Coronary artery (tissue), 2 donors: ENCODE results near the gene CALHM2.

ENCODE experiments used
- DNase-seq: peaks from one replicate; pipeline ENCODE4 v3.0.0-alpha.2; 2017; ENCODE audit warnings: low spot score
- H3K27ac ChIP-seq, 2 donors: fragments of 200-600 bp; sonication (generic); one replicate each; pipeline ENCODE4 v1.5.1; 2016 to 2019
- H3K4me3 ChIP-seq: fragments of 200-600 bp; sonication (generic); 2 replicates; pipeline ENCODE4 v1.5.1; 2016; ENCODE audit warnings: mild to moderate bottlenecking, moderate library complexity
- CTCF ChIP-seq: fragments of 200-600 bp; sonication (generic); IDR thresholded peaks from one replicate; pipeline ENCODE4 v1.5.1; 2019; ENCODE audit warnings: antibody characterized with exemption

CALHM2 gene

DNA sequence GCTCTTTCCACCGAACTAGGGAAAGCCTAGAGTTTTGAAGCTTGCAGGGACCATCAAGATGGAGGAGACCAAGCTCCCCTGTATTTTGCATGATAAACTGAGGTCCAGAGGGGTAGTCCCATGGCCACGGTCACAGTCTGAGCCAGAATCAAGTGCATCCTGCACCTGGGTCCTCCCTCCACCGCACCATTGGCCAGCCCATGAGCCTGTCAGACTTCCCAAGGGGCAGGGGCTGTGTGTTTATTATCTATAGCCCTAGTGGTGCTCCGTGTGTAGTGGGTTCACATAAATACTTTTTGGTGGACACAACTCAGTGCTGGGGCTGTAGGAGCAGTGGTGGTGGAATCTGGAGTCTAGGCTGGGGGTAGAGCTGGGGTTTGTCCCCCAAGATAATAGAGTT, 23.3 kb upstream of the CALHM2 start:
- TF ChIP-seq CTCF: no peak
- Histone ChIP-seq H3K4me3 (no peak overlapping the region), H3K27ac (no peak overlapping the region)
- no peak for DNase-seq

GRCh38 chr10:103474077-103474476, 21.9 kb upstream of the CALHM2 start:
- DNase-seq: no peak
- no peak overlapping the region for H3K4me3 ChIP-seq
- TF ChIP-seq CTCF: no peak
- no peak overlapping the region for H3K27ac ChIP-seq

DNA sequence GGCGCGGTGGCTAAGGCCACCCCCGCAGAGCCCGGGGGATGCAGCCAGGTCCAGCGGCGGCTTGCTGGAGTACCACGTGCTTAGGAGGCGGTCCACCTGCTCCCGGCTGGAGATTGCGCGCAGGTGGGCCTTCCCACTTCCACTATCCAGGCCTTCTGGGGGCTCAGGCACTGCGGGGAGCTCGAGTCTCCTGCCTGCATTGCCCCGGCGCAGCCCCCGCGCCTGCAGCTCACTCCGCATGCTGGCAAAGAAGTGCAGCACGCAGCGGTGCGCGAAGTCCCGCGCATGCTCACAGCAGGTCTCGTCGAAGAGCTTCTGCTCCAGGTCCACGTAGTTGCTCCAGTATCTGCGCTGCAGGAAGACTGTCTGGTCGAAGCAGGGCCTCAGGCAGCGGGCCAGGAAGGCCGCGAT, 21.1 kb upstream of the CALHM2 start:
- no peak for TF ChIP-seq CTCF
- Histone ChIP-seq H3K4me3 (no peak overlapping the region), H3K27ac (no peak overlapping the region)
- no peak for DNase-seq

- Histone ChIP-seq H3K27ac (peak overlapping the region in 1 of 2 donors; percentile 65), H3K4me3 (no peak overlapping the region)
- TF ChIP-seq CTCF: no peak
- no peak for DNase-seq
These were observed 19.8 kb upstream of the CALHM2 start for GRCh38 chr10:103472005-103472404.

DNA sequence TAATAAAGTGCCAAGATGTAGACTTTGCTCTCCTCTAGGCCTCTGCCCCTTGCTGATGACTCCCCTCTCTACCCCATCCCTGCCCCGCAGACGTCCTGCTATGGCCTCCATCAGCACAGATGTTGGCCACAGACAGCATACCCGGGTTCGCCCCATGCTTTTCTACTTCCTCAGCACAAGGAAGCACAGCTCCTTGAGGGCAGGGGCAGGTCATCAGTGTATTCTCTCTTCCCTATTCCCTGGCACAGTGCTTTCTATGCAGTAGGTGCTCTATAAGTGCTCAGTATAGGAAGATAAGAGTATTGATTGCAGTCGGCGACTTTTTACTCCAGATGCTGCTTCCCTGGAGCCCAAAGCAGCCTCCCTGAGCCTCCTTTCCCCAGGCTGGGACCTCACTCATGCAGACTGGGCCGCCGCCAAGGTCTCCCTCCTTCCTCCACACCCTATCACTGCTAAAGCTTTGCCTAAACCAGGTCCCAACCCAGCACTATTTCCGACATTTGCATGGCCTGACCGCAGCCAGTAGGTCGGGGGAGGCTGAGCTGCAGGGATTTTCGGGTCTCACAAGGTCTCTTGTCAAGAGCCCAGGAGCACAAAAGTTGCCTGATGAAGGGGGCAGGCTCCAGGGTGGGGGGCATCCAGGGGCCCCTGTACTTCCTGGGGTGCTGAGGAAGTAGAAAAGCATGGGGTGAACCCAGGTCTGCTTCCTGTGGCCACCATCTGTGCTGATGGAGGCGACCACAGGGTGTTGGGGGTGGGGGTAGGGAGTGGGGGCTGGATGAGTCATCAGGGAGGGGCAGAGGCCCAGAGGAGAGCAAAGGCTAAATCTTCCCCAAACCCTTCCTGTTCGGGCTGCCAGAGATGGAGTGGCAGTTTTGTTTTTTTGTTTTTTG, 18.8 kb upstream of the CALHM2 start:
- no peak overlapping the region for H3K4me3 ChIP-seq
- H3K27ac ChIP-seq: peak overlapping the region in 1 of 2 donors; percentile 65
- TF ChIP-seq CTCF: no peak
- no peak for DNase-seq

DNA sequence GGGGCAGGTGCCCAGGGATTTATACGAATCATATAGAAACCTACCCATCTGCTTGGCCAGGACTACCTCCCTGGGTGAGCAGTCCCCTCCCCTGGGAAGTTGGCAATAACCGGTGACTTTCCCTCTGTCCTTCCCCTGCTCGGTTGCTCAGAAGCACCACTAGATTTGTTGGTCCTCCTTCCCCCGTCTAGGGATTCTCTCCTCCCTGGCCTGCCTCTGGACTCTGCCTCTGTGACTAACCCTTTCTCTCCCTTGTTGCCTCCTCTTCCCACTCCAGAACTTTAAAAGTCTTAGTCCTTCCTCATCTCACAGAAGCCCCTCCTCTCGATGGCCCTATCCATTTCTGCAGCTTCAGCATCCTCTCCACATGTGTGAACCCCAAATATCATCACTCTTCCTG, 17.0 kb upstream of the CALHM2 start:
- TF ChIP-seq CTCF: no peak
- H3K27ac ChIP-seq: no peak overlapping the region
- DNase-seq: no peak
- no peak overlapping the region for H3K4me3 ChIP-seq

DNA sequence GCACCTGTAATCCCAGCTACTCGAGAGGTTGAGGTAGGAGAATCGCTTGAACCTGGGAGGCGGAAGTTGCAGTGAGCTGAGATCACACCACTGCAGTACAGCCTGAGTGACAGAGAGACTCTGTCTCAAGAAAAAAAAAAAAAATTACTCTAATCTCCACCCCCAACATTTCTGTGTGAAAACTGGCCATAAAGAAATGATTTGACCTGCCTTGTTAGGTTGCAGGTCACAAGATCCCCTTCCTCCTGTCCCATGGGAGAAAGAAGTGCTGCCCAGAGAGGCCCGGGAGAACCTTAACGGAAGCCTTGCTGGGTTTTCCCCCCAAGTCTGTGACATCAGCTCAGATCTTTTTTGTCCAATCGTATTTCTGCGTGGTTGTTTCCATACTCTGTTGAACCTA, 15.2 kb upstream of the CALHM2 start:
- Histone ChIP-seq H3K4me3 (no peak overlapping the region), H3K27ac (no peak overlapping the region)
- DNase-seq: no peak
- TF ChIP-seq CTCF: no peak
